IMR-90 (cell line): ENCODE data around the gene ABCB9.

Experiments
- BHLHE40 ChIP-seq: fragments of 150-350 bp; IDR thresholded peaks from 2 replicates; pipeline ENCODE4 v1.6.1; 2016; ENCODE audit warnings: mild to moderate bottlenecking, low read depth, low read length
- MXI1 ChIP-seq: IDR thresholded peaks from 2 replicates; pipeline ENCODE4 v1.6.1; 2012; ENCODE audit warnings: low read depth, mild to moderate bottlenecking, low read length, moderate library complexity, borderline replicate concordance
- POLR2A ChIP-seq: IDR thresholded peaks from 2 replicates; pipeline ENCODE4 v1.6.1; 2012; ENCODE audit warnings: mild to moderate bottlenecking, low read depth, low read length
- TF ChIP-seq, protein P1 (sequence below): conservative IDR thresholded peaks from 2 replicates; pipeline ENCODE4 v1.5.1; 2012; ENCODE audit warnings: mild to moderate bottlenecking, low read depth, low read length, improper control_type of control experiment
- TF ChIP-seq, protein P2 (sequence below): fragments of 150-350 bp; IDR thresholded peaks from 2 replicates; pipeline ENCODE4 v1.6.1; 2016; ENCODE audit warnings: low read depth, mild to moderate bottlenecking, low read length, moderate library complexity, borderline replicate concordance

DNA sequence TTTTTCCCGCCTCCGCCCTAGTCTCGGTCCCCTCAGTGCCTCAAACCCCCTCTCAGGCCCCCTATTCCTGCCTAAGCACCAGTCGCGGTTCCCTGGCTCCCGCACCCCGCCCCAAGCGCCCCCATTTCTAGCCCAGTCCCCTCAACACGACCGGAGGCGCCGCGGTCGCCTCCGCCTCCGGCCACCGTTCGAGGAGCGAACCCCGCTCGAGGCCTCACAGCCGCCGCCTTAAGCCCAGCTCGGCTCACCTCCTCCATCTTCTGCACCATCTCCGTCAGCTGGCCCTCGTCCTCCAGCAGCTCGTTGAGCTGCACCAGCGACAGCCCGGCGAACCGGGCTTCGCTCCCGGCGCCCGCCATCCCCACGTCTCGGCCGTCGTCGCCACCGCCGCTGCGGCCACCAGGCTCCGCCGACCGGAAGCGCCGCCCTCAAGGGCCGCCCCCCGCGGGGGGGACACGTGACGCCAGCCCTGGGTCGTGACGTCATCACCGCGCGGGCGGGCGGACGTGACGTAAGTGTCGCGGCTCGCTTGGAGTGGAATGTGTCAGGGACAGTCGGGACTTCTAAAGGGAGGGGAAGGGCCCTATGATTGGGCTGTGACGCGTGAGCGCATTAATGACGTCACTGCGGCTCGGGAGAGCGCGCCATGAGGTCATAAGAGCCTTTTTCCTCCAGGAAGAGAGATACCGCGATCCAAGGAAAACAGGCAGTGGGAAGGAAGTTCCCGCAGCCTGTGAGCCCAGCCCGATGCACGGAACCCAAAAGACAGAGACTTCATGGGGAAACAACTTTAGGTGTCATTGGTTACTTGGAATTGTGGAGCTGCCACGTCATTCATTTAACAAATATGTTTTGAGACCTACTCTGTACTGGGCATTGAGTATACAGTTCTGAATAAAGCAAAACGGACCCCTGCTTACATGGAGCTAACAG lies 70.3 kb downstream of the ABCB9 start, which contains the start of gene VPS37B:
- TF ChIP-seq, protein P1, sequence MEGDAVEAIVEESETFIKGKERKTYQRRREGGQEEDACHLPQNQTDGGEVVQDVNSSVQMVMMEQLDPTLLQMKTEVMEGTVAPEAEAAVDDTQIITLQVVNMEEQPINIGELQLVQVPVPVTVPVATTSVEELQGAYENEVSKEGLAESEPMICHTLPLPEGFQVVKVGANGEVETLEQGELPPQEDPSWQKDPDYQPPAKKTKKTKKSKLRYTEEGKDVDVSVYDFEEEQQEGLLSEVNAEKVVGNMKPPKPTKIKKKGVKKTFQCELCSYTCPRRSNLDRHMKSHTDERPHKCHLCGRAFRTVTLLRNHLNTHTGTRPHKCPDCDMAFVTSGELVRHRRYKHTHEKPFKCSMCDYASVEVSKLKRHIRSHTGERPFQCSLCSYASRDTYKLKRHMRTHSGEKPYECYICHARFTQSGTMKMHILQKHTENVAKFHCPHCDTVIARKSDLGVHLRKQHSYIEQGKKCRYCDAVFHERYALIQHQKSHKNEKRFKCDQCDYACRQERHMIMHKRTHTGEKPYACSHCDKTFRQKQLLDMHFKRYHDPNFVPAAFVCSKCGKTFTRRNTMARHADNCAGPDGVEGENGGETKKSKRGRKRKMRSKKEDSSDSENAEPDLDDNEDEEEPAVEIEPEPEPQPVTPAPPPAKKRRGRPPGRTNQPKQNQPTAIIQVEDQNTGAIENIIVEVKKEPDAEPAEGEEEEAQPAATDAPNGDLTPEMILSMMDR: no peak
- TF ChIP-seq, protein P2, sequence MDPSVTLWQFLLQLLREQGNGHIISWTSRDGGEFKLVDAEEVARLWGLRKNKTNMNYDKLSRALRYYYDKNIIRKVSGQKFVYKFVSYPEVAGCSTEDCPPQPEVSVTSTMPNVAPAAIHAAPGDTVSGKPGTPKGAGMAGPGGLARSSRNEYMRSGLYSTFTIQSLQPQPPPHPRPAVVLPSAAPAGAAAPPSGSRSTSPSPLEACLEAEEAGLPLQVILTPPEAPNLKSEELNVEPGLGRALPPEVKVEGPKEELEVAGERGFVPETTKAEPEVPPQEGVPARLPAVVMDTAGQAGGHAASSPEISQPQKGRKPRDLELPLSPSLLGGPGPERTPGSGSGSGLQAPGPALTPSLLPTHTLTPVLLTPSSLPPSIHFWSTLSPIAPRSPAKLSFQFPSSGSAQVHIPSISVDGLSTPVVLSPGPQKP: no peak
- peak; percentile 79 for TF ChIP-seq BHLHE40
- TF ChIP-seq POLR2A: peak; percentile 95
- TF ChIP-seq MXI1: no peak; the same call in 1 of the 2 replicates
